ENCODE data around the gene CD46.

Gene CD46

DNA sequence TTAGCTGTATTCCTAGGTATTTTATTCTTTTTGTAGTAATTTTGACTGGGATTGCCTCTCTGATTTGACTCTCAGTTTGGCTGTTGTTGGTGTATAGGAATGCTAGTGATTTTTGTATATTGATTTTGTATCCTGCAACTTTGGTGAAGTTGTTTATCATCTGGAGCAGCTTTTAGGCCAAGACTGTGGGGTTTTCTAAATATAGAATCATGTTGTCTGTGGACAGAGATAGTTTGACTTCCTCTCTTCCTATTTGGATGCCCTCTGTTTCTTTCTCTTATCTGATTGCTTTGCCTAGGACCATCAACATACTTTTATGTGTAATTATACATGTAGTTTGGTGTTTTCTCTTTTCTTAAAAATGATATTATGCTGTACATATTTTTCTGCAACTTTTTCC lies 27.2 kb downstream of the CD46 start:
- no peaks in the 10 kb centered on the region for H3K9me2 ChIP-seq (replicated peaks; ENCODE audit: insufficient read depth, low read length)
- H3K79me2 ChIP-seq (ENCODE audit: insufficient read depth, low read length): peaks cover 18% of the 10 kb centered on the region

DNA sequence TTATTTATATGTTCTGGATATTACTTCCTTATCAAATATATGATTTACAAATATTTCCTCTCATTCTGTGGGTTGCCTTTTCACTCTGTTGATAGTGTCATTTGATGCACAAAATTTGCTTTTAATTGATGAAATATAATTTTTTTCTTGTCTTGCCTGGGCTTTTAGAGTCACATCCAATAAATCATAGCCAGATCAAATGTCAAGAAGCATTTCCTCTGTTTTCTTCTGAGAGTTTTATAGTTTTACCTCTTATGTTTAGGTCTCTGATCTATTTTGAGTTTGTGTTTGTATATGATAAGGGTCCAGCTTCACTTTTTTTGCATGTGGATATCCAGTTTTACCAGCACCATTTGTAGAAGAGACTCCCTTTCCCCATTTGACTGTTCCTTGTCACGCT lies 29.5 kb downstream of the CD46 start:
- no peaks in the 10 kb centered on the region for H3K9me2 ChIP-seq (replicated peaks; ENCODE audit: insufficient read depth, low read length)
- H3F3A ChIP-seq (ENCODE audit: insufficient read depth): no peaks in the 10 kb centered on the region
- no peak overlapping the region for H3K4me3 ChIP-seq (ENCODE audit: insufficient read depth, low read length, poor library complexity, severe bottlenecking)
- TF ChIP-seq, protein P1, sequence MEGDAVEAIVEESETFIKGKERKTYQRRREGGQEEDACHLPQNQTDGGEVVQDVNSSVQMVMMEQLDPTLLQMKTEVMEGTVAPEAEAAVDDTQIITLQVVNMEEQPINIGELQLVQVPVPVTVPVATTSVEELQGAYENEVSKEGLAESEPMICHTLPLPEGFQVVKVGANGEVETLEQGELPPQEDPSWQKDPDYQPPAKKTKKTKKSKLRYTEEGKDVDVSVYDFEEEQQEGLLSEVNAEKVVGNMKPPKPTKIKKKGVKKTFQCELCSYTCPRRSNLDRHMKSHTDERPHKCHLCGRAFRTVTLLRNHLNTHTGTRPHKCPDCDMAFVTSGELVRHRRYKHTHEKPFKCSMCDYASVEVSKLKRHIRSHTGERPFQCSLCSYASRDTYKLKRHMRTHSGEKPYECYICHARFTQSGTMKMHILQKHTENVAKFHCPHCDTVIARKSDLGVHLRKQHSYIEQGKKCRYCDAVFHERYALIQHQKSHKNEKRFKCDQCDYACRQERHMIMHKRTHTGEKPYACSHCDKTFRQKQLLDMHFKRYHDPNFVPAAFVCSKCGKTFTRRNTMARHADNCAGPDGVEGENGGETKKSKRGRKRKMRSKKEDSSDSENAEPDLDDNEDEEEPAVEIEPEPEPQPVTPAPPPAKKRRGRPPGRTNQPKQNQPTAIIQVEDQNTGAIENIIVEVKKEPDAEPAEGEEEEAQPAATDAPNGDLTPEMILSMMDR (IDR thresholded peaks at IDR 0.05; ENCODE audit: insufficient read depth, low read length, poor library complexity, severe bottlenecking): no peak
- no peak for TF ChIP-seq EZH2phosphoT487 (conservative IDR thresholded peaks at IDR 0.05; ENCODE audit: low read length)
- peaks cover 18% of the 10 kb centered on the region for H3K79me2 ChIP-seq (ENCODE audit: insufficient read depth, low read length)
- peaks cover 55% of the 10 kb centered on the region for H3K36me3 ChIP-seq (ENCODE audit: low read length)
- no peak overlapping the region for H2AFZ ChIP-seq (ENCODE audit: low read depth, low read length, severe bottlenecking)
- H3K9me3 ChIP-seq (ENCODE audit: insufficient read depth, low read length): no peaks in the 10 kb centered on the region; the same call in 1 of the 2 replicates
- no peak overlapping the region for H3K27ac ChIP-seq (ENCODE audit: low read depth, low read length)
- H4K20me1 ChIP-seq (ENCODE audit: low read depth, low read length): no peaks in the 10 kb centered on the region
- H3K4me2 ChIP-seq (ENCODE audit: low read depth, low read length, poor library complexity, severe bottlenecking): no peak overlapping the region
- no peaks in the 10 kb centered on the region for H3K27me3 ChIP-seq (ENCODE audit: low read length)
- H3K9ac ChIP-seq (ENCODE audit: low read length): no peak overlapping the region

More for the DNA sequence above, 27.2 kb downstream of the CD46 start:
- no peaks in the 10 kb centered on the region; the same call in 1 of the 2 replicates for H3K9me3 ChIP-seq (ENCODE audit: insufficient read depth, low read length)
- H4K20me1 ChIP-seq (ENCODE audit: low read depth, low read length): no peaks in the 10 kb centered on the region
- H3K36me3 ChIP-seq (ENCODE audit: low read length): peaks cover 35% of the 10 kb centered on the region
- no peaks in the 10 kb centered on the region for H3K27me3 ChIP-seq (ENCODE audit: low read length)
- no peak overlapping the region for H2AFZ ChIP-seq (ENCODE audit: low read depth, low read length, severe bottlenecking)
- H3K9ac ChIP-seq (ENCODE audit: low read length): no peak overlapping the region
- no peak overlapping the region for H3K4me2 ChIP-seq (ENCODE audit: low read depth, low read length, poor library complexity, severe bottlenecking)
- H3K27ac ChIP-seq (ENCODE audit: low read depth, low read length): no peak overlapping the region
- H3K4me3 ChIP-seq (ENCODE audit: insufficient read depth, low read length, poor library complexity, severe bottlenecking): no peak overlapping the region
- TF ChIP-seq, protein P1 (IDR thresholded peaks at IDR 0.05; ENCODE audit: insufficient read depth, low read length, poor library complexity, severe bottlenecking): no peak
- no peak for TF ChIP-seq EZH2phosphoT487 (conservative IDR thresholded peaks at IDR 0.05; ENCODE audit: low read length)
- H3F3A ChIP-seq (ENCODE audit: insufficient read depth): no peaks in the 10 kb centered on the region

DNA sequence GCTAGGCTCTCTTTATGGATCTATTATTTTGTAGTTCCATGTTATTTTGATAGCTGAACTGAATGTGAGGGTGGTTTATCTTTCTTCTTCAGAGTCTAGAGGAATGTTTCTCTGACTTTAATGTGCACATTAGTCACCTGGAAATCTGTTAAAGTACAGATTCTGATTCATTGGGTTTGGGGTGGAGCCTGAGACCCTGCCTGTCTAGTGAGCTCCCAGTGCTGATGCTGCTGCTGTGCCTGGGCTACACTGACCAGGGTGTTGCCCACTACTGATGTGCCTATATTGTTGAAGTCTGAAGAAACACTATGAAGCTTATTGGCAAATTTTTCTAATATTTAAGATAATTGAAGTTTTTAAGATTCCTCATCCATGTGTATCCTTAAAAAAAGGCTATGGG lies 35.9 kb downstream of the CD46 start:
- H3K79me2 ChIP-seq (ENCODE audit: insufficient read depth, low read length): no peaks in the 10 kb centered on the region
- no peak overlapping the region for H2AFZ ChIP-seq (ENCODE audit: low read depth, low read length, severe bottlenecking)
- peaks cover 31% of the 10 kb centered on the region for H3K36me3 ChIP-seq (ENCODE audit: low read length)
- no peak overlapping the region for H3K27ac ChIP-seq (ENCODE audit: low read depth, low read length)
- no peaks in the 10 kb centered on the region for H3K27me3 ChIP-seq (ENCODE audit: low read length)
- no peaks in the 10 kb centered on the region for H3K9me2 ChIP-seq (replicated peaks; ENCODE audit: insufficient read depth, low read length)
- no peaks in the 10 kb centered on the region for H4K20me1 ChIP-seq (ENCODE audit: low read depth, low read length)
- H3K9ac ChIP-seq (ENCODE audit: low read length): no peak overlapping the region
- H3K9me3 ChIP-seq (ENCODE audit: insufficient read depth, low read length): no peaks in the 10 kb centered on the region
- H3K4me3 ChIP-seq (ENCODE audit: insufficient read depth, low read length, poor library complexity, severe bottlenecking): no peak overlapping the region
- H3K4me2 ChIP-seq (ENCODE audit: low read depth, low read length, poor library complexity, severe bottlenecking): no peak overlapping the region
- no peaks in the 10 kb centered on the region for H3F3A ChIP-seq (ENCODE audit: insufficient read depth)
- TF ChIP-seq, protein P1 (IDR thresholded peaks at IDR 0.05; ENCODE audit: insufficient read depth, low read length, poor library complexity, severe bottlenecking): no peak
- TF ChIP-seq EZH2phosphoT487 (conservative IDR thresholded peaks at IDR 0.05; ENCODE audit: low read length): no peak

All from SU-DHL-6 (cell line).